Measurements from ENCODE around the gene RPN2. TPM values are rescaled to one million over a fixed set of nuclear protein-coding genes. Genes with fewer than 3 reads are reported as not detected.

Gene RPN2
- polyA plus RNA-seq, 1 donor = 152 TPM

DNA sequence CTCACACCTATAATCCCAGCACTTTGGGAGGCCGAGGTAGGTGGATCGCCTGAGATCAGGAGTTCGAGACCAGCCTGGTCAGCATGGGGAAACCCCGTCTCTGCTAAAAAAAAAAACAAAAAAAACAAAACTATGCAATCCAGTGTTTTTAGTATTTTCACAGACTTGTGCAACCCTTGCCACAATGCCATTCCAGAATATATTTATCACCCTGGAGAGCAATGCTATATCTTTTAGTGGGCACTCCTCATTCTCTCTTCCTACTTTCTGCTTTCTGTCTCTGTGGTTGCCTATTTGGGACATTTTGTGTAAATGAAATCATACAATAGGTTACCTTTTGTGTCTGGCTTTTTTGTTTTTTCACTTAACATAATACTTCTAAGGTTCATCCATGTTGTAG lies 39.3 kb downstream of the RPN2 start:
- DNase-seq (ENCODE audit: low read depth) = no peak

DNA sequence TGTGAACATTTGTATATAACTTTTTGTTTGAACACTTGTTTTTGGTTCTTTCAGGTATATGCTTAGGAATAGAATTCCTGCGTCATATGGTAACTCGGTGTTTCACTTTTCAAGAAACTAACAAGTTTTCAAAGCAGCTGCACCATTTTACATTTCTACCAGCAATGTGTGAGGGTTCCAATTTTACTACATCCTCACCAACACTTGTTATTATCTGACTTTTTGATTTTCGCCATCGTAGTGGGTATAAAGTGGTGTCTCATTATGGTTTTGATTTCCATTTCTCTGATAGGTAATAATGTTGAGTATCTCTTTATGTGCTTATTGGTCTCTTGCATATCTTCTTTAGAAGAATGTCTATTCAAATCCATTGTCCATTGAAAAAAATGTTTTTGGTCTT lies 39.8 kb downstream of the RPN2 start:
- no peak for DNase-seq (ENCODE audit: low read depth)

DNA sequence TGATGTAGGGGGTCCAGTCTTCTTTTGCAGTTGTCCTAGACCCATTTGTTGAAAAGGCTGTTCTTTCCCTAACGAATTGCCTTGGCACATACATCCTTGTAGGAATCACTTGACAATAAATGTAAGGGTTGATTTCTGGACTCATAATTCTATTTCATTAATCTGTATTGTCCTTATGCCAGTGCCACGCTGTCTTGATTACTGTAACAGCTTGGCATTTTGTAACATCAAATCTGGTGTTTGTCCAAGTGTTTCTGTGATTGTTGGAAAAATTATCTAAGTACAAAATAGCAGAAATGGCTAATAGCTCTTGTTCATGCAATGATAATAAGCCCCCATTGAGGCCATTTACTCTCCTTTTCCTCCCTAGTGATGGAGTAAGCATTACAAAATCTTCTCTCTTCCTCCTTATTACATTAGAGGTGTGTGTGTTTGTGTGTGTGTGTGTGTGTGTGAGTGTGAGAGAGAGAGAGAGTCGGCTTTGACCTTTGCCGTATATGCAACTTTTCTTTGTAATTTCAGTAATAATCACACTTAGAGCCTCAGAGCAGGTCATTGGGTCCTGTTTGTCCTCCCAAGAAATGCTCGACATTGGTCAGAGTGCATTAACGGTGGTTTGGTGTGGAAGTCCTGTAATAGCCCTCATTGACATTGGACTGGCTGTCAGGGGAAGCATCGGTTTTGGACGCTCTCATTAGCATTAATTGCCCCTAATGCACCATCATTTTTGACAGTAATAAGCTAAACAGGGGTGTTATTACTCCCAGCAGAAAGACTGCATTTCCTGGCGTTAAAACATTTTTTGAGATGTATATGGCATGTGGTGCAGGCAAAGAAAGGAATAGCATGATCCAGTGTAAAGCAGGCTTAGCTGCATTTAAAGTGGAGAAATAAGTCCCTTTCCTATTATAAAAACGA lies 40.9 kb downstream of the RPN2 start:
- DNase-seq (ENCODE audit: low read depth) = no peak

- DNase-seq (ENCODE audit: low read depth) = no peak
These were observed 41.6 kb downstream of the RPN2 start for GRCh38 chr20:37220731-37221130.

DNA sequence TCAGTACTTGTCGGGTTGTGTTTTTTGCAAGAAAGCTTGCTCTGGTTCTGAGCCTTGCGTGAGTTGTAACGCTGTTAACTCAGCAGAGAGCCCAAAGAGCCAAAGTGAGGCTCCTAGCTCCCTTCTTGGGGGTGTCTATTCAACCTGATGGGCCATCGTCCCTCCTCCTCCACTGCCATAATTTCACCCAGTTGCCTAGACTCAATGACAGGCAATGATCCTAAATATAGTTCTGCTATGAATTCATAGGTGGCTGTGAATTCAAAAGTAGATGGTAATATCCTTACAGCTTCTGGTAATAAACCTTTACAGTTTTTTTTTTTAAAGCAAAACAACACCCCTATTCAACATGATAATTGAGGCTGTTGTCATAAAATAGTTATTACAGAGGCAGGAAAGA lies 43.0 kb downstream of the RPN2 start:
- no peak for DNase-seq (ENCODE audit: low read depth)

DNA sequence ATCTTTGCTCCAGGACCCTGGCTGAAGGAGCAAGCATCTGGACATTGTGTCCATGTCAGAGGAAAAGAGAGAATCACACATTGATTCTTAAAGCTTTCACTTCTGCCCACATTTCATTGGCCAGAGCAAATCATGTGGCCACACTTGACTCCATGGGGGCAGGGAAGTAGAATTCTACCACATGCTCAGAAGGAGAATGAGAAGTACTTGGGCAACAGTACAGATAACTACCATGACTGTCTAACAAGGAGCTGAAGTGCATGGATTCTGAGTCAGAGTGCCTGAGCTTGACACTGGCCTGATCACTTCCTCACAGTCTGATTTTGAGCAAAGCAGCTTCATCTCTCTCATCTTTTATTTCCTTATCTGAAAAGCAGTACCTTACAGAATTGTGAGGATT lies 43.9 kb downstream of the RPN2 start:
- no peak for DNase-seq (ENCODE audit: low read depth)

- DNase-seq (ENCODE audit: low read depth) = no peak
These were observed 46.0 kb downstream of the RPN2 start for GRCh38 chr20:37225146-37225545.

DNA sequence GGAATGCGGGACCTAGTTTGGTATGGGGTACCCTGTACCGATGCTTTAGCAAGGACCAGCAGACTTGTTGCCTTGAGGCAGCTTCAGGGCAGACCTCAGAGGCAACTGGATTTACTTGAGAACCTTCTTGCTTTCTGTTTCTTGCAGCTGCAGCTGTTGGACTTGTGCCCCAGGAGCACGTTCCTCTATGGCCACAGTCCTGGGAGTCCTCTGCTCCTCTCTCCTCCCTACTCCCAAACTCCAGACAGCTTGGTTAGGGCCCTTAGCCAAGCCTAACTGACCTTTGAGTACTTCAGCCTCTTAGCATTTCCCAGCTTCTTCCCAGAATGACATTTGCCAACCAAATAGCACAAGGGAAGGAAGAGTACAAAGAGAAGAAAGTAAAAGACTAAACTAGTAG lies 47.8 kb downstream of the RPN2 start:
- peak; percentile 48 for DNase-seq (ENCODE audit: low read depth)

DNA sequence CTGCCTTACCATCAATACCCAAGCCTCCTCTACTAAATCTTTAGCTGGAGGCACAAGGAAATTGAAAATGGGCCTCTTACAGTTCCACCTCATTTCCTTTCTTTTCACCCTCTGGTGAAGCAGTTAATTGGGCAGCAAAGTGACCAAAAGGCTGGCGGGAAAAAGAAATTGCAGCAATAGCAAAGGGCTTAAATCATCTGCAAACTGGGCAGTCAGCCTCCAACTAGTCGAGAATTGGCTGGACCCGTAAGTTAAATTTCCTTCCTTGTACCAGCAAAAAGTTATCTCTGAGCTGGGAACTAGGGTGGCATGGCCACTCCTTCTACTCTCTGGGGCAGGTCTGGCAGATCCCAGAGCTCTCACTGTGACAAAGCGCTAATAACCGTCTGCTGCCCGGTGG lies 49.0 kb downstream of the RPN2 start:
- DNase-seq (ENCODE audit: low read depth) = no peak

DNA sequence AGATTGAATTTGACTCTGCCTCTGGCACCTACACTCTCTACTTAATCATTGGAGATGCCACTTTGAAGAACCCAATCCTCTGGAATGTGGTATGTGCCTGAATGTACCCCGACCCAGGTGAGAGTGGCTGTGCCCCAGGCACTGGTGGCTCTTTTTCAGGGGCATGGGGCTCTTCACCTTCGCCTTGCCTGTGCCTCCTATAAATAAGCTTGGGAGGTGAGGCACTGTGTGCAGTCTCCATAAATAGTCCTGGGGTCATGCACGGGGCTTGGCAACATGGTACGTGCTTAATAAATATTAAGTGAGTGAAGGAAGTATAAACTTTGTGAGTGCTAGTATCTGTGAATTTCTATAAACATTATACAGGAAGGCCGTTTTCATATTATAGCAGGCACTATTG lies 49.5 kb downstream of the RPN2 start:
- DNase-seq (ENCODE audit: low read depth) = no peak

DNA sequence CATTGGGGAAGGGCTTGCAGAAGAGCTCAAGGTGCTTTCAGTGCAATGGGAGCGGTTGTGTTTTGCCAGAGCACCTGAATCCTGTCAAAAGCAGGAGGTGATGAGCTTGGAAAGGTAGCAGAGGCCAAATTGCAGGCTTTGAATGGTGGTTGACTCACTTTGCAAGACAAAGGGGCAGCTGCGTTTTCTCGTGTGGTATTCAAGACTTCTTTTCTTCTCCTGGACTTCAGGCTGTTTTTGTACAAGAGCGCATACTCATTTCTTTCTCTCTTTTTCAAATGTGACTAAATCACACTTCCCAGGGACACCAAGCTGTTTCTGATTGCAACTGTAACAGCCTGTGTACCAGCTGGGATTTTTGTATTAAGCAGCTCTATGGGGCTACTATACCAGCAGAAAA lies 50.2 kb downstream of the RPN2 start:
- no peak for DNase-seq (ENCODE audit: low read depth)

GRCh38 chr20:37230200-37230599 lies 51.1 kb downstream of the RPN2 start:
- no peak for DNase-seq (ENCODE audit: low read depth)

DNA sequence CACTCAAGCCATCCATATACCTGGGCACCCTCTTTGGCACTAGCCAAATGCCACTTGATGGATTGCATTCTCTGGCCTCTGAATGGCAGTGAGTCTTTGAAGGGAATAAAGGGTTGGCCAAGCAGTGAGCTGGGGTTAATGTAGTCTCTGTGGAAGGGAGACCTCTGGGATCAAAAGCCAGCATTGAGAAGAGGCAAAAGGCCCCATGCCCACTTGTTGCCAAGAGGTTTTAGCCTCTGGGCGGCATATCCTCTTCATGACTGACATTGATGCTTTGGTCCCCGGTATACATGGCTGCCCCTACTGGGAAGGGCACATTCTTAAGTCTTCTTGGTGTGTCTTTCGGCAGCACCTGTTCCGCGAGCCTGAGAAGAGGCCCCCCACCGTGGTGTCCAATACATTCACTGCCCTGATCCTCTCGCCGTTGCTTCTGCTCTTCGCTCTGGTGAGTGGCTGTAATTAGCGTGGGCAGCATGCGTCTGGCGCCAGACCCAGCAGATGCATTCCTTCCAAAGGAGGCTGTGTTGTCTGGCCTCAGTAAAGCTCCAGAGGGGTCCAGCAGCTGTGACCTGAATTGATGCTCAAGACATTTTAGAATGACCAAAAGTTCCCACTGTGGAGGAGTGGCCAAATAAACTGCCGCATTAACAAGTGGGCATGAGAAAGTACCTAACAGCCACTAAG lies 53.0 kb downstream of the RPN2 start:
- no peak for DNase-seq (ENCODE audit: low read depth)

DNA sequence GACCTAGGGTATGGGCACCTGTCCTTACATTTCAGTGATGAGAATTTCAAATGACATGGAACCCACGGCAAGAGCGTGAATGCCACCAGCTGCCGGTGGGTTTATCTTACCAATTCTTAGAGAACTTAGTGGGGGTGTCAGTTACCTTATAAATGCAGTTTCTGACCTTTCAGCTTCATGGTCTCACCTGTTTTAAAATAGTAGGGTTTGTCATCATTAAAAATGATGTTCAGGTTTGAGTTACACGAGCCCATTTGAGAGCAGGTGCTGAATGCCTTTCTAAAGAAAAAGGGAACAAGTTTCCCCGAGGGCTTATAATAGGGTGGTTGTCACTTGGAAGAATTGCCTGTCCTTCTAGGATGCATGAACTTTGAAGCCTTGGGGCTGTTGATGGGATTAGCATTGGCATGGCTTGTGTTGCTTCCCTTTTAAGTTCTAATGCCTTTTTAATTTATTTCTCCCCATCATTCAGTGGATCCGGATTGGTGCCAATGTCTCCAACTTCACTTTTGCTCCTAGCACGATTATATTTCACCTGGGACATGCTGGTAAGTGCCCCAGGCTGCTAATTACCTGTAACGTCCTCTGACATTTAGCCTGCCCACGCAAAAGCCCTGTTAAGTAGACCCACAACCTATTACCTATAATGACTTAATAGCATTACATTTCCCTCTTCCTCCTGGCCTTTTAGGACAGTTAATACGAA lies 54.6 kb downstream of the RPN2 start:
- DNase-seq (ENCODE audit: low read depth) = no peak

DNA sequence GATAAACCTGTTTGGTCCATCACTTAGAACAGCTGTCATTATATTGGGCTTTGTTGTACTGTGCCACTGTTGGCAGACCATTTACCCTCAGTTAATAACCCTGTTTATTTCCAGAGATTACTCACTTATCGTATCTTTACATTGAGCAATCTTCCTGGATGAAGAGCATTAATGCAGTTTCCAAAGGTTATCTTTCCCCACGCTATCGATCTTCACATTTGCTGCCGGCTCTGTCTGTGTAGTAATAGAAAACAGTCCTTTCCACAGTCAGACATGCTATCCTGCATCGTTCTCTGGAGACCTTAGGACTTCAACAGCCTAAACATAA lies 55.1 kb downstream of the RPN2 start:
- no peak for DNase-seq (ENCODE audit: low read depth)

DNA sequence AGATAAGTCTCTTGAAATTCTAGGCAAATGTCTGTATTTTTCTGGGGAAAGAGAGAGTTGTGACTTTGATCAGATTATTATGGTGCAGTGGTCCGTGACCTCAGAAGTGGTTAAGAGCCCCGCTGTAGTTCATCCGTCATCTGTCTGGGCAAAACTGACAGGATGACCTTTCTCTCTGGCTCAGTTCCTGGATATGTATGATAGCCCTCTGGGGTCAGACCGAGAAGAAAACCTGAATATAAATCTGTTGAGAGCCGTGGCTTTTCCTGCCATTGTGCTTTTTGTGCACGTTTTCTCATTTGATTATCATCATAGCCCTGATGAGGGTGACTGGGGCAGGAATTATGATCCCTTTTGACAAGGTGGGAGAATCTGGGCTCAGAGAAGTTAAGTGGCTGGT lies 55.9 kb downstream of the RPN2 start:
- DNase-seq (ENCODE audit: low read depth) = no peak

GRCh38 chr20:37236462-37236861 lies 57.3 kb downstream of the RPN2 start:
- no peak for DNase-seq (ENCODE audit: low read depth)

- DNase-seq (ENCODE audit: low read depth) = no peak
These were observed 58.5 kb downstream of the RPN2 start for GRCh38 chr20:37237656-37238055.

- DNase-seq (ENCODE audit: low read depth) = no peak
These were observed 59.3 kb downstream of the RPN2 start for GRCh38 chr20:37238426-37238825.

- DNase-seq (ENCODE audit: low read depth) = peak; percentile 35
These were observed 59.9 kb downstream of the RPN2 start for GRCh38 chr20:37238935-37239451.

DNA sequence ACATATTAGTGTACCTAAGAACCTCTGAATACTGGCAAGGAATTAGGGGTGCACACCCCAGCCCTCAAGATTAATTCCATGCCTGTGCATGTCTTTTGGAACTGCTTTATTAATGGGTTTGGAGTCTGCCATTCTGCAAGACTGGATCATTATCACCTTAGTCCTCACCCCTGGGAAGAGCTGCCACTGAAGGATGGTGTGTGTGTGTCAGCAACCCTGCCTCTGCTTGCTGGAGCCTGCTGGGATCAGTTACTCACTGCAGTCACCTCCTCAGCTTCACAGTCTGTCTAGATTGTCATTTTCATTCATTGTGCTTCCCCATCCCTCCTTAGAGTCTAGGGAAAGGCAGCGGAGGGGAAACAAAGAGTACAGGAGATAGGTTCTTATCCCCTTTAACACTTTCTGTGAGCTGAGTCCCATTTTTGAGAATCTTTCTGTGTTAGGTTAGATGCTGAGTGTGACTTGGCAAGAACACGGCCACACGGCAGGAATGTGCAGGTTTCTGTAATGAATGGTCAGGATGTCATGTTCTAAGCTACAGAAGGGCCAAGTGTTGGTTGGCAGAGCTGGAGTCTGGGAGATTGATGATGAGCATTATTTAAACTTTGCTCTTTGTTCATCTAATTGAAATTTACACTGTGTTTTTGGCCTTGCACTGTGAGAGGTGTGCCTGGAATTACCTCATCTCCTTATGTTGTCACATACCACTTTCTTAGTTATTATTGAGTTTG lies 61.4 kb downstream of the RPN2 start:
- DNase-seq (ENCODE audit: low read depth) = no peak

- DNase-seq (ENCODE audit: low read depth) = no peak
These were observed 63.4 kb downstream of the RPN2 start for GRCh38 chr20:37242503-37242902.
